Activated naive CD4-positive, alpha-beta T cell treated with anti-CD3 and anti-CD28 coated beads, Interleukin-2, amount 50 U/mL, for 72 hours (primary cell): ENCODE results near the gene ISY1. TPM values are rescaled to one million over a fixed set of nuclear protein-coding genes. Genes with fewer than 3 reads are reported as not detected.

ENCODE experiments used
- ATAC-seq, 2 donors: fragments of 150-1000 bp; cut with Tn5 transposase; 2 replicates each; pipeline ENCODE4 v1.10.0; 2021; ENCODE audit warnings: mild to moderate bottlenecking in 2 of 2, moderate library complexity in 2 of 2
- DNase-seq, 2 donors: peaks; one replicate each; pipeline ENCODE4 v3.0.0; 2021 to 2022; ENCODE audit warnings: low spot score in 2 of 2
- H3K27ac Mint-ChIP-seq, 2 donors: one replicate each; pipeline ENCODE4 v1.8.0; 2022; ENCODE audit warnings: mild to moderate bottlenecking in 2 of 2, mixed read lengths in 2 of 2
- H3K36me3 Mint-ChIP-seq, 2 donors: one replicate each; pipeline ENCODE4 v1.8.0; 2022; ENCODE audit warnings: mixed read lengths in 2 of 2
- H3K9me3 Mint-ChIP-seq, 2 donors: one replicate each; pipeline ENCODE4 v1.8.0; 2022; ENCODE audit warnings: mixed read lengths in 2 of 2
- total RNA-seq, 2 donors: library from RNA; stranded (reverse); gene quantifications; one replicate each; pipeline ENCODE4 v1.2.3, GENCODE V29; 2022

ISY1 gene
- total RNA-seq, 2 donors from 2014 or later: 69.9 to 84.0 TPM

DNA sequence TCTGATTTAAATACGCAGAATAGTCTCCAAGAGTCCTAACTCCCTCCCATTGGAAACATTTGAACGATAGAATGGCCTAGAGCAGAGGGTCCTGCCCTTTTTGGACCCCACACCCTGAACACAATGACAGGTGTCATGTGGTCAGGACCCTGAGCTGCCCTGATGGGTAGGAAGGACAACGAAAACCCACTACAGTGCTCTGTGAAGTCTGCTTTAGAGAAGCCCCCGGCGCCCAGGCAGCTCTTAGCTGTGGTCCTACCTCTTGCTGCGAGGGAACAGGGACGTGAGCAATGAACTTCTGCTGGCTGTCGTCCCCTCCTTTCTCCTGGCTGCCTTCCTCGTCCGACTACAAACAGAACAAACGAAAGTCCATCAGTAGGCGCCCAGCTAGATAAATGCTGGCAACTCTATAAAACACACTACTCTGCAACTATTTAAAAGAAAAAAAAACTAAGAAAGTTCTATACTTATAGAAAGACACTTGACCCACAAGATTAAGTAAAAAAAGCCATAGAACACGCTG, 30.5 kb downstream of the ISY1 start:
- peaks cover 4 to 15% of the 10 kb centered on the region in 2 donors for H3K36me3 Mint-ChIP-seq
- DNase-seq: no peak
- no peaks in the 10 kb centered on the region for H3K9me3 Mint-ChIP-seq
- H3K27ac Mint-ChIP-seq: peak overlapping the region; percentile 19 to 38
- ATAC-seq: no peak

DNA sequence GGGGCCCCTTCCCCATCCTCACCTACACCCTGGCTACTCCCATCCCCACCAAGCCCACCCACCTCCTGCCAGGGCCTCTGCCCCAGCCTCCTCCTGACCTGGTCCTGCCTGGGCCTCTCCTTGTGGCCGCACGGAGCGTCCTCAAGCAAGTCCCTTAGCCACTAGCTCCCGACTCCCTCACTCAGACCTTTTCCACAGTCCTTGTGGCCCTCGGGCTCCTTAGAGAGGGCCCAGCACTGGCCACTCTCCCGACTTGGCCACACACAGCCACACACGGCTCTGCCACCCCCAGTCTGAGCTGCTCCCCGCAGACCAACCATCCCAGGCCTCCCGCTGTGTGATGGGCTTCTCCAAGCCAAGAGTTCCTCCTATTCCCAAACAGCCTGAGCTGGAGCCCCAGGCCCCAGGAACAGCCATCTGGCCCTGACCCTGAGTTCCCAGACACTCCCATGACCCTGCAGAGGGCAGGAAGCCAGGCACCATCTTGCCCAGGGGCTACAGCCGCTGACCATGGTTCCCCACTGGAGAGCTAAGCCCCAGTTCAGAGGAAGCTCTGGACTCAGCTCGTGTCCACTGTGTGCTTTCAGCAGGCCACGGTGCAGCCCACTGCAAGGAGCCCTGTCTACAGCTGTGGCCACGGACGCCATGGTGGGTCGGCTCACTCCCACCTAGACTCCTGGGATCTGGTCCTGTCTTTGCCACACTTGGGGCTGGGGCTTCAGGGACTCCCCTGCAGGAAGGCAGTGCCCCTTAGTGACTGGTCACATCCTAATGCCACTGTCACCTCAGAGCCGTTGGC, 32.3 kb downstream of the ISY1 start:
- Mint-ChIP-seq H3K36me3 (peaks cover 4 to 7% of the 10 kb centered on the region in 2 donors), H3K27ac (peak overlapping the region; percentile 60 to 81), H3K9me3 (no peaks in the 10 kb centered on the region)

DNA sequence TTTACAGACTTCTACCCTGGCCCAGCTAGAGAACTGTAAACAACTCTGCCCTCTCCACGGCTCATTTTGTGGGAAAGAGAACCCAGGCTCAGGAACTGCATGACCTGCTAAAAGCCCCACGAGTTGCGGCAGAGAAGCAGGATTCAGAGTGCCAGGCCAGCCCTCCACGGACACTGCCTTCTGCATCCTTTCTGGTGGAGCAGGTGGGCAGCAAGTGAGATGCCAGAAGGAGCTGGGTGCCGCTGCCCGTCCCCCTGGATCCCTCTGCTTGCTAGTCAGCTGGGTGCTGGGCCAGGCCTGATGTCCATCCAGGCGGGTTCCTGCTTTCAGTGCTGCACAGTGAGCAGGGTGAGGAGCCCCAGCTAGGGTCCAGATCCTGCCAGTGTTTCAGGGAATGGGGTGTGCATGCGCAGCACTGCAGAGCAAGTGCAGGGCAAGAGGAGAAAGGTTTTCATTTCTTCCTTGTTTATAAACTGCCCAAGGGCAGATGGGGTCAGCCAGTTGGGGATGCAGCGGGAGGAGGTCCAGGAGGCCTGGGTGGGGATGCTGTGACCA, 34.1 kb downstream of the ISY1 start:
- no peak for DNase-seq
- peak overlapping the region; percentile 37 to 88 for H3K27ac Mint-ChIP-seq
- no peak for ATAC-seq
- H3K36me3 Mint-ChIP-seq: peaks cover 0 to 4% of the 10 kb centered on the region in 2 donors
- no peaks in the 10 kb centered on the region for H3K9me3 Mint-ChIP-seq

More for the DNA sequence above, 32.3 kb downstream of the ISY1 start:
- DNase-seq (no peak), ATAC-seq (no peak)

DNA sequence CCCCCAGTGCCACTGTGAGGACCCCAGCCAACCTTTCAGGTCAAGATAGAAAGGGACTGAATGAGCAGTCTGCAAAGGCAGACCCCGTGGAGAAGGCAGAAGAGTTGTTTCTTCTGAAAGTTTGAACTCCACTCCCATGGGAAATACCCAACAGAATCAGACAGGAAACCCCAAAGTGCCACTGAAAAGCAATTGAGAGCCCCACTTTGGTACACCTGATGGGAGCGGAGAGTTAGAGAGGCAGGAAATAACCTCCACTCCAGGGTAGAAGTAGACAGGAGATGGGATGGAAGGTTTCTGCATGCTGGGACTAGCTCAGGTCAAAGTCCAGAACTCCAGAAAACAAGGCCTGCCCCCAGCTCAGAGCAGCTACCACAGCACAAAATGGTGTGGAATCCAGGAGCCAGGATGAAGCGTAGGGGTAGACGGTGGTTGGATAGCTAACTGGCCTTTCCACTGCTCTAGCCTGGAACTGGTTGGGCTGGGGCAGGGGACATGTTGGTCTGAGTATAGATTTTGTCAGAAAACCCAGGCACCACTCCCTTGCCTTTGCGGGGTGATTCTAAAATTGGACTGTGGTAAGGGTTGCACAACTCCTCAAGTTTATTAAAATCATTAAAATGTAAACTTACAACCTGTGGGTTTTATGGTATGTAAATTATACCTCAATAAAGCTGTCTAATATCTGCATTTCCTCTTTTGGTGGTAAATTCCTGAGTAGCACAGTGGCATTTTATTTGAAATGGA, 37.4 kb downstream of the ISY1 start:
- Mint-ChIP-seq H3K36me3 (peaks cover 18 to 21% of the 10 kb centered on the region in 2 donors), H3K9me3 (no peaks in the 10 kb centered on the region), H3K27ac (peak overlapping the region; percentile 88 to 99)
- DNase-seq: no peak
- ATAC-seq: no peak

DNA sequence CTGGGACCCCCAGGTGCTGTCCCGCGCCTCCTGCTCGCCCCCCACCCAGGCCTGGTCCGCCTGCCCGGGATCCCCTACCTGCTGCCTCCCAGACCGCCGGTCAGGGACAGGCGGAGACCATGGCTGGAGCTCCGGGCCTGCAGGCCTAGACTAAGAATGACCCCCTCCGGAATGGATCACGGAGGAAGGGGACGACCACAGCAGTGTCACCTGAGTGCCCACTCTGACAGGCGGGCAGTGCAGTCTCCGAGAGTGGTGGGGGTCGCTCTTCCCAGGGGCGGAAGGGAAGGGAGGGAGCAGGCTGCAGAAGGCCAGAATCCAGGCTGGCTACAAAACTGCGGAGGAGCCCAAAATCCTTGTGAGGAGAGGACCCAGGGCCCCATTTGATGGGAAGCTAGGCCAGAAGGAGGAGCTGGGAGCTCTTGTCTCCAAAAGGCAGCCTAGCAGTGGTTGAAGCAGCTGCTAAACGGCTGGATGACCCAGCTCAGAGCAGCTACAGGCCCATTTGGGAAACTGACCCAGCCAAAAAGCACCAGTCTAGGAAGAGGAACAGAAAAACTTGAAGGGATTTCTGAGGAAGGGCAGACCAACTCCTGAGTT, 38.4 kb downstream of the ISY1 start:
- peak overlapping the region; percentile 88 to 99 for H3K27ac Mint-ChIP-seq
- ATAC-seq (no peak), DNase-seq (no peak)
- H3K9me3 Mint-ChIP-seq: no peaks in the 10 kb centered on the region
- peaks cover 28 to 31% of the 10 kb centered on the region in 2 donors for H3K36me3 Mint-ChIP-seq

DNA sequence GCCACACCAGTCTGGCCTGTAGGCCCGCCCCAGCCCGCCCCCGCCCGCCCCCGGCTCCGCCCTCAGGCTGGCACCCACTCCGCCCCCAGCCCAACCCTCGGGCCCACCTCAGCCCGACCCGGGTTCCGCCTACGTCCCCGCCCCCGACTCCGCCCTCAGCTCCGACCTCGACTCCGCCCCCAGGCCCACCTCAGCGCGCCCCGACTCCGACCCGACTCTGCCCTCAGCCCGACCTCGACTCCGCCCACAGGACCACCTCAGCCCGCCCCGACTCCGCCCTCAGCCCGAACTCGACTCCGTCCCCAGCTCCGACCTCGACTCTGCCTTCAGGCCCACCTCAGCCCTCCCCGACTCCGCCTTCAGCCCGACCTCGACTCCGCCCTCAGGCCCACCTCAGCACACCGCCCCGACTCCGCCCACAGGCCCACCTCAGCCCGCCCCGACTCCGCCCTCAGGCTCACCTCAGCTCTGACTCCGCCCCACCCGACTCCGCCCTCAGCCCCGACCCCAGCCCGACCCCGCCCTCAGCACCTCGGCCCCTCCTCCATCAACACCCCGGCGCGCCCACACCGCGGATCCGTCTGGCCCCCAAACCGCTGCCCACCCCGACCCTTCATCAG, 39.0 kb downstream of the ISY1 start, which contains the start of gene RAB43:
TSS of gene RAB43 (minus strand) at position 13 of the 620 bp plus-strand sequence. CDS start 315 bp downstream, outside the sequence.
- ATAC-seq (peak; percentile 19 to 68), DNase-seq (peak; percentile 76 to 89)
- Mint-ChIP-seq H3K36me3 (peaks cover 32 to 34% of the 10 kb centered on the region in 2 donors), H3K9me3 (no peaks in the 10 kb centered on the region), H3K27ac (peak within 1 kb of the TSS; percentile 98 to 99)

DNA sequence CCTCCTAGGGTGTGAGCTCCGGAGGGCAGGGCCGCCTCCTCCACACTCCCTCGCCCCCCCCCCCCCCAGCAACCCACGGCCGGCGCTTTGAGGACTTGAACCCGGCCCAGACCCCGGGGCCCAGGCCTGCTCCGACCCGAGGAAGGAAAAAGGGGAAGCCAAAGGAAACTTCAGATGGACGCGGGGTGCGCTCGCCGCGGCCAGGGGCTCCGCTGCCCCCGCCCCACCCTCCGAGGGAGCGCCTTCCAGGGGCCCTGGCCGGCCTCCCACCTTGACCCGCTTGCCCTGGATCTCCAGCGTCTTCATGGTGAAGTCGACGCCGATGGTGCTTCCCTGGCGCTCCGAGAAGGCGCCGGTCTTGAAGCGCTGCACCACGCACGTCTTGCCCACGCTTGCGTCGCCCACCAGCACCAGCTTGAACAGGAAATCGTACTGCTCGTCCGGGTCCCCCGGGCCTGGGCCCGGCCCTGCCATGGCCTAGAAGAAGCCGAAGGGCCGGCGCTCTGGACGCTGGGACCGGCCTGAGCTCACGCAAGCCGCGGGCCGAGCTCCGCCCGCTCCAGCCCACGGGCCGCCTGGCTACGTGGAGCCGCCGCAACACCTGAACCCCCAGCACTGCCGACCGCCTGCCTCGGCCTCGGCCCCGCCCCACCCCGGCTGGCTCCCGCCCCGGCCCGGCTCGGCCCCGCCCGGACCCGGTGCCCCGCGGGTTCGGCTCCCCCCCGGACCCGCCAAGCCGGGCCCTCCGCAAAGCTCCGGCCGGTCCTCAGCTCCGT, 39.7 kb downstream of the ISY1 start:
- Mint-ChIP-seq H3K36me3 (peaks cover 38 to 41% of the 10 kb centered on the region in 2 donors), H3K9me3 (no peaks in the 10 kb centered on the region), H3K27ac (peak overlapping the region; percentile 98 to 99)
- ATAC-seq (peak; percentile 6 to 34), DNase-seq (no peak)

DNA sequence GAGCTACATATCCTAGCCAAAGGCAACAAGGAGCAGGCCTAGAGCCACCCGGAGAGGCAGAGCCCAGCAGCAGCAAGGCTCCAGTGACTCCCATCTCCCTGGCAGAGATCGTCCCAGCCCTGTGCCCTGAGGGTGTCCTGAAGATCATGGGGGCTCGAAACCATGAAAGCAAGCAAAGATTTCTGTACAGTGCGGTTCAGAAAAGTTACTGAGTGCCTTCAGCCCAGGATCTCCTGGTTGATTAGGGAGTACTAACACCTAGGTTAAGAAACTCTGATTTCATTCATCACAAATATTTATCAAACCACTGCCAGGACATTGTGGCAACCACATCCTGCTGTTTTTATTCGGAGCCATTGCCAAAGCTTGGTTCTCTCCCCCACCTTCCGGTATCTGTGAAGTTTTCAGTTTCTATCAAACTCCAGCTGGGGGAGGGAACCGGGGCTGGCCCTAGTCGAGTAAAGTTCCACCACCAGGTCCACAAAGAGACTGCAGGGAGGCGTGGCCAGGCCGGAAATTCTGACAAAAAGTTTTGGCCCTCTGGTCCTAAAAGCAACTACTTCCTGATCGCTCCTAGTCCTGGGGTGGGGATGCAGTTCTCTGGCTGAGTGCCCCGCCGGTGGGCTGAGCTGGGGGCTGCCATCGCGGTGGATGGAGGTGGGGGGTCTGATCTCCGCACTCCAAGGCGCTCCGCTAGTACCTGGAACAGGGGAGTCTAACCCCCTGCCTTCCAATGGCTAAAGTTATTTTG, 40.4 kb downstream of the ISY1 start:
- Mint-ChIP-seq H3K36me3 (peaks cover 41 to 45% of the 10 kb centered on the region in 2 donors), H3K27ac (peak overlapping the region; percentile 98 to 99), H3K9me3 (no peaks in the 10 kb centered on the region)
- peak; percentile 75 to 77 for ATAC-seq
- DNase-seq: peak; percentile 88 to 94

DNA sequence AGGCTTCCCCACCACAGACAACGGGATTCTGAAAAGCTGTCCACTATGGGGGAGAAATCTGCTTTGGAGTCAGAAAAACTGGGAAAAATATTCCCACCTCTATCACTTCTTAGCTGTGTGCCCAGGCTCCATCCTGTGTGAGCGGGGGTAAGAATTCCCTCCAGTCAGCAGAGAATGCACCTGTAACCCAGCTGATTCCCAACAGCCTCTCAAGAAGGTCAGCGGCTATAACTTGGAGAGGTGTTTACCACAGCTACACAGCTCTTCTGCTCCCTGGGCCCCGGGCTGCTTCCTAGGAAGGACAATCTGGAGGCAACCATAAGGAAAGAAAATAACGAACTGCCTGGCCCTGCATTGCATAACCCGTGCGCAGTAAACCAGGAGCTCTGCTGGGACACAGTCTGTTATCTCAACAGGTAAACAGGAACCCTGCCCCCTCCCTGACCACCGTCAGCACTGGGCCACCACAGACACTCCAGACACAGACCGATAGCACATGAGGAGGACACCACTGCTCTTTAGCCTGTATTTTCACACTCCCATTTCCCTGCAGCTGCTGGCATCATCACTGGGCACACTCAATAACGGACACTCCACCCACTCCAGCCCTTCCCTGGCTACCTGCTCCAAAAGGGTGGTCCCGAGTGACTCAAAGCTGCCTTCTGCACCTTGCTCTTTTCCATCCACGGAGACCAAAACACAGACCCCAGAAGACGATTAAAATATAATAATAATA, 41.3 kb downstream of the ISY1 start:
- peak in 1 of 2 donors; percentile 70 for DNase-seq
- Mint-ChIP-seq H3K27ac (peak overlapping the region; percentile 98 to 99), H3K36me3 (peaks cover 47 to 51% of the 10 kb centered on the region in 2 donors), H3K9me3 (no peaks in the 10 kb centered on the region)
- ATAC-seq: peak in 1 of 2 donors; percentile 11

DNA sequence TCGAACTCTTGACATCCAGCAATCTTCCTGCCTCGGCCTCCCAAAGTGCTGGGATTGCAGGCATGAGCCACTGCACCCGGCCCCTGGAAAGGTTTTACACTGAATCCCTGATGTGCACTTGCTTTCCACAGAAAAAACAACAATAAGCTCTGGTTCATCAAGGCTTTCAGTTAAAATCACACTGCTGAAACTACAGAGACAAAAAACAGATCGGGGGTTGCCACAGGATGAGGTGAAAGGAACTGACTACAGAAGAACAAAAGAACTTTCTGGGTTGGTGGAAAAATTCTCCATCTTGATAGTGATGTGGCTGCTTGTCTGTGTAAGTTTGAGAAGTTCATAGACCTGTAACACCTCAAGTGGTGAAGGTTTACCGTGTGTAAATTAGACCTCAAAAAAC, 42.1 kb downstream of the ISY1 start:
- Mint-ChIP-seq H3K36me3 (peaks cover 51 to 59% of the 10 kb centered on the region in 2 donors), H3K9me3 (no peaks in the 10 kb centered on the region), H3K27ac (peak overlapping the region; percentile 98 to 99)
- ATAC-seq (peak; percentile 23 to 34), DNase-seq (peak in 1 of 2 donors; percentile 51)

DNA sequence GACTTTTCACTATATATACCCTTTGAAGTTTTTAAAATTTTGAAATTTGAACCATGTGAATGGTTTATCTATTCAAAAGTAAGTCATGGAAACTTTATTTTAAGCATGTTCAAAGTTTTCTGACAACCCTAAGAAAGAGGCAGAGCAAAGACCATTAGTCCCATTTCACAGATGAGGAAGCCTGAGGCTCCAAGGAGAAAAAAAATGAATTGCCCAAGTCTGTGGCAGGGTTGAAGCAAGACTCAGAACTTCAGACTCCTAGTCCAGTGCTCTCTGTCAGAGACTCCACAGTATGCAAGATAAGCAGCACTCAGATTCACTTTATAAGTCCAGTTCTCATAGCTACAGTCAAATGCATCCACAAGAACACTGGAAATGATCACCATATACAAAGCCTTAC, 43.7 kb downstream of the ISY1 start:
- H3K27ac Mint-ChIP-seq: peak overlapping the region; percentile 83 to 99
- H3K9me3 Mint-ChIP-seq: no peaks in the 10 kb centered on the region
- H3K36me3 Mint-ChIP-seq: peaks cover 51 to 65% of the 10 kb centered on the region in 2 donors
- ATAC-seq (no peak), DNase-seq (no peak)

DNA sequence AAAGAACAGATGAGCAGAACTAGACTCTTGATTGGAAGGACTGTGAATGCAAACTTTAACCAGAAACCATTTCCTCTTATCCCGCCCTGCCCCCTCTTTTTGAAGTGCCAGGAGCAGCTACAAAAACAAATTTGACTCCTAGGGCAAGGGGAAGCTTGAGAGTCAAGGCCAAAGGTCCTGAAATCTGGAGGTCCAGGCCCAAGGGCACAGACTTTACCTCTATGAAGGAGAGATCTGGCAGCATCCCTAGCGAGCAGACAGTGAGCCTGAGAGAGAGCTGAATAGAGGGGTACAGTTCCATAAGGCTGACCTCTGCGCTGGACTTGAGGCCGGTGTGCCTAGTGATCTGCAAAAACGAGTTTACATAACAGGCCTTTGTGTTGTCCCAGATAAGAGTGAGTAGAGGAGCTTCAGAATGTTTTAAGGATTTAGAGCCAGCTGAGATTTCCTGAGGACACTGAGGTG, 44.3 kb downstream of the ISY1 start:
- ATAC-seq (no peak), DNase-seq (no peak)
- H3K36me3 Mint-ChIP-seq: peaks cover 51 to 68% of the 10 kb centered on the region in 2 donors
- peak overlapping the region; percentile 92 to 99 for H3K27ac Mint-ChIP-seq
- H3K9me3 Mint-ChIP-seq: no peaks in the 10 kb centered on the region

DNA sequence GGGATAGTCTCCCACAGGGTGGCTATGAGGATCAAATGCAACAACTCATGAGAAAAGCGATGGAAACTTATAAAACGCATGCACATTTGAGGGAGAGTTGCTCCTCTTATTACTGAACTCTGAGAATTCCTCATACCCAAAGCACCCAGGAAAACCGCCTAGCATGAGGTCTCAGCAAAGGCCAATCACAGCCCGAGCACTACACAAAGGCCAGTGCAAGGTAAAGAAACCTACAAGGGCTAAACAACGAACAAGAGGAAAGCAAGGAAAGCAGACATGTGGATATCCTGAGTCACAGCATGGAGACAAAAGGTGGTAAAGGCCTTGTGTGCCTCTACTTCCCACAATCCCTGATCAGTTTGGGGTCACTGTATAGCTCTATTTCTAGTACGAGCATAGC, 46.4 kb downstream of the ISY1 start:
- Mint-ChIP-seq H3K9me3 (no peaks in the 10 kb centered on the region), H3K36me3 (peaks cover 40 to 77% of the 10 kb centered on the region in 2 donors), H3K27ac (peak overlapping the region; percentile 98 to 99)
- DNase-seq (no peak), ATAC-seq (no peak)
